Gastroesophageal sphincter (tissue), 3 donors: ENCODE data around the gene PGLYRP4.
"Not testable (repeated sequence)": the region's sequence is repeated elsewhere in the genome, so short reads cannot be mapped to it uniquely, and the experiment has no call there.

ENCODE experiments used
- EP300 ChIP-seq: sonication (generic); formaldehyde crosslinking; IDR thresholded peaks from one replicate; pipeline ENCODE4 v1.6.1; 2017; ENCODE audit warnings: antibody characterized with exemption, mild to moderate bottlenecking
- POLR2A ChIP-seq, 2 donors: fragments of 450-650 bp; IDR thresholded peaks; one replicate each; pipeline ENCODE4 v1.6.1; 2017; ENCODE audit warnings: antibody characterized with exemption in 2 of 2, mild to moderate bottlenecking in 2 of 2, moderate library complexity in 1 of 2
- POLR2AphosphoS5 ChIP-seq: sonication (generic); formaldehyde crosslinking; IDR thresholded peaks from one replicate; pipeline ENCODE4 v1.6.1; 2017; ENCODE audit warnings: antibody characterized with exemption
- TF ChIP-seq, protein P1 (sequence below), 4 experiments: fragments of 200-600 bp in 2 of 4; fragments of 450-650 bp in 2 of 4; sonication (generic) in 1 of 4; IDR thresholded peaks; one replicate each; pipeline ENCODE4 v1.5.1; 2017 to 2019; ENCODE audit warnings: antibody characterized with exemption in 4 of 4, mild to moderate bottlenecking in 2 of 4, moderate library complexity in 2 of 4

DNA sequence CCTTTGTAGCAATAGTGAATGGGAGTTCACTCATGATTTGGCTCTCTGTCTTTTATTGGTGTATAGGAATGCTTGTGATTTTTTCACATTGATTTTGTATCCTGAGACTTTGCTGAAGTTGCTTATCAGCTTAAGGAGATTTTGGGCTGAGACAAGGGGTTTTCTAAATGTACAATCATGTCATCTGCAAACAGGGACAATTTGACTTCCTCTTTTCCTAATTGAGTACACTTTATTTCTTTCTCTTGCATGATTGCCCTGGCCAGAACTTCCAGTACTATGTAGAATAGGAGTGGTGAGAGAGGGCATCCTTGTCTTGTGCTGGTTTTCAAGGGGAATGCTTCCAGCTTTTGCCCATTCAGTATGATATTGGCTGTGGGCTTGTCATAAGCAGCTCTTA lies 32.6 kb downstream of the PGLYRP4 start:
- TF ChIP-seq, protein P1, sequence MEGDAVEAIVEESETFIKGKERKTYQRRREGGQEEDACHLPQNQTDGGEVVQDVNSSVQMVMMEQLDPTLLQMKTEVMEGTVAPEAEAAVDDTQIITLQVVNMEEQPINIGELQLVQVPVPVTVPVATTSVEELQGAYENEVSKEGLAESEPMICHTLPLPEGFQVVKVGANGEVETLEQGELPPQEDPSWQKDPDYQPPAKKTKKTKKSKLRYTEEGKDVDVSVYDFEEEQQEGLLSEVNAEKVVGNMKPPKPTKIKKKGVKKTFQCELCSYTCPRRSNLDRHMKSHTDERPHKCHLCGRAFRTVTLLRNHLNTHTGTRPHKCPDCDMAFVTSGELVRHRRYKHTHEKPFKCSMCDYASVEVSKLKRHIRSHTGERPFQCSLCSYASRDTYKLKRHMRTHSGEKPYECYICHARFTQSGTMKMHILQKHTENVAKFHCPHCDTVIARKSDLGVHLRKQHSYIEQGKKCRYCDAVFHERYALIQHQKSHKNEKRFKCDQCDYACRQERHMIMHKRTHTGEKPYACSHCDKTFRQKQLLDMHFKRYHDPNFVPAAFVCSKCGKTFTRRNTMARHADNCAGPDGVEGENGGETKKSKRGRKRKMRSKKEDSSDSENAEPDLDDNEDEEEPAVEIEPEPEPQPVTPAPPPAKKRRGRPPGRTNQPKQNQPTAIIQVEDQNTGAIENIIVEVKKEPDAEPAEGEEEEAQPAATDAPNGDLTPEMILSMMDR (IDR thresholded peaks at IDR 0.05) = not testable (repeated sequence)
- TF ChIP-seq POLR2AphosphoS5; POLR2A (IDR thresholded peaks at IDR 0.05); EP300: not testable (repeated sequence)
